Brain microvascular endothelial cell (primary cell): ENCODE data around the gene ZBTB46.

Experiments
- DNase-seq: peaks from one replicate; pipeline ENCODE4 v3.0.0-alpha.2; 2020
- H3K27ac ChIP-seq: fragments of 250-450 bp; sonication (Bioruptor Pico); 2 replicates; pipeline ENCODE4 v1.5.1; 2020; ENCODE audit warnings: mild to moderate bottlenecking, moderate library complexity
- H3K27me3 ChIP-seq: fragments of 250-450 bp; sonication (Bioruptor Pico); replicated peaks from 2 replicates; pipeline ENCODE4 v1.5.1; 2020; ENCODE audit warnings: mild to moderate bottlenecking
- H3K36me3 ChIP-seq: fragments of 250-450 bp; sonication (Bioruptor Pico); replicated peaks from 2 replicates; pipeline ENCODE4 v1.5.1; 2020; ENCODE audit warnings: mild to moderate bottlenecking
- H3K4me3 ChIP-seq: 2 replicates; pipeline ENCODE4 v1.5.1; 2011; ENCODE audit warnings: low read depth, mild to moderate bottlenecking, control low read depth, low read length, moderate library complexity
- in situ Hi-C: cut with HindIII; loops from 2 replicates; pipeline ENCODE4 v1.10.0; 2017; ENCODE audit warnings: low sequenced_read_pairs, low pct_ligation_motif_present
- TF ChIP-seq, protein P1 (sequence below): IDR thresholded peaks from 2 replicates; pipeline ENCODE4 v1.5.1; 2011; ENCODE audit warnings: low read depth, mild to moderate bottlenecking, moderate library complexity, low read length, control low read depth, inconsistent platforms; ENCODE audit errors: missing control alignments

Gene ZBTB46

DNA sequence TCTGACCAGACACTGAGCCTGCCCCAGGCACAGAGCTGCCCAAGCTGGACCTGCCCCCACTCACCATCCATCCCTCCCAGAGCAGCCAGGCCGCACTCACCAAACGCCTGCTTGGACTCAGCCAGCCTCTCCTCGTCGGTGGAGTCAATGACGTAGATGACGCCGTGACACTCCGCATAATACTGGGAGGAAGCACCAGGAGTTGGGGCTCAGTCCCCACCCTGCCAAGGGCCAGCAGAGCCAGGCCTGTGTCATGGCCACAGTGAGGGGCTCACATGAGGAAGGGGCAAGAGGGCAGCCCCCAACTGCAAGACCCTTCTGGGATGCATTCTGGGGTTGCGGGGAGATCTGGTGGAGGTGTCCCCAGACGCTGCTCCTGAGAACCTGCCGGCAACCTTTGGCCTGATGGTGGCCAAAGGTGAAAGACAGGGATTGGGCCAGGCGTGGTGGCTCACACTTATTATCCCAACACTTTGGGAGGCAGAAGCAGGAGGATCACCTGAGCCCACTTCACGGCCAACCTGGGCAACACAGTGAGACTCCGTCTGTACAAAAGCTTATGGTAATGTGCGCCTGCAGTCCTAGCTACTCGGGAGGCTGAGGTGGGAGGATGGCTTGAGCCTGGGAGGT is 128.9 kb downstream of the ZBTB46 start:
- in situ Hi-C loops, result no loop called here
- Histone ChIP-seq H3K36me3 (peaks cover 26% of the 10 kb centered on the region), H3K27ac (no peak overlapping the region), H3K4me3 (no peak overlapping the region), H3K27me3 (no peaks in the 10 kb centered on the region)
- no peak for DNase-seq
- TF ChIP-seq, protein P1, sequence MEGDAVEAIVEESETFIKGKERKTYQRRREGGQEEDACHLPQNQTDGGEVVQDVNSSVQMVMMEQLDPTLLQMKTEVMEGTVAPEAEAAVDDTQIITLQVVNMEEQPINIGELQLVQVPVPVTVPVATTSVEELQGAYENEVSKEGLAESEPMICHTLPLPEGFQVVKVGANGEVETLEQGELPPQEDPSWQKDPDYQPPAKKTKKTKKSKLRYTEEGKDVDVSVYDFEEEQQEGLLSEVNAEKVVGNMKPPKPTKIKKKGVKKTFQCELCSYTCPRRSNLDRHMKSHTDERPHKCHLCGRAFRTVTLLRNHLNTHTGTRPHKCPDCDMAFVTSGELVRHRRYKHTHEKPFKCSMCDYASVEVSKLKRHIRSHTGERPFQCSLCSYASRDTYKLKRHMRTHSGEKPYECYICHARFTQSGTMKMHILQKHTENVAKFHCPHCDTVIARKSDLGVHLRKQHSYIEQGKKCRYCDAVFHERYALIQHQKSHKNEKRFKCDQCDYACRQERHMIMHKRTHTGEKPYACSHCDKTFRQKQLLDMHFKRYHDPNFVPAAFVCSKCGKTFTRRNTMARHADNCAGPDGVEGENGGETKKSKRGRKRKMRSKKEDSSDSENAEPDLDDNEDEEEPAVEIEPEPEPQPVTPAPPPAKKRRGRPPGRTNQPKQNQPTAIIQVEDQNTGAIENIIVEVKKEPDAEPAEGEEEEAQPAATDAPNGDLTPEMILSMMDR, result no peak

DNA sequence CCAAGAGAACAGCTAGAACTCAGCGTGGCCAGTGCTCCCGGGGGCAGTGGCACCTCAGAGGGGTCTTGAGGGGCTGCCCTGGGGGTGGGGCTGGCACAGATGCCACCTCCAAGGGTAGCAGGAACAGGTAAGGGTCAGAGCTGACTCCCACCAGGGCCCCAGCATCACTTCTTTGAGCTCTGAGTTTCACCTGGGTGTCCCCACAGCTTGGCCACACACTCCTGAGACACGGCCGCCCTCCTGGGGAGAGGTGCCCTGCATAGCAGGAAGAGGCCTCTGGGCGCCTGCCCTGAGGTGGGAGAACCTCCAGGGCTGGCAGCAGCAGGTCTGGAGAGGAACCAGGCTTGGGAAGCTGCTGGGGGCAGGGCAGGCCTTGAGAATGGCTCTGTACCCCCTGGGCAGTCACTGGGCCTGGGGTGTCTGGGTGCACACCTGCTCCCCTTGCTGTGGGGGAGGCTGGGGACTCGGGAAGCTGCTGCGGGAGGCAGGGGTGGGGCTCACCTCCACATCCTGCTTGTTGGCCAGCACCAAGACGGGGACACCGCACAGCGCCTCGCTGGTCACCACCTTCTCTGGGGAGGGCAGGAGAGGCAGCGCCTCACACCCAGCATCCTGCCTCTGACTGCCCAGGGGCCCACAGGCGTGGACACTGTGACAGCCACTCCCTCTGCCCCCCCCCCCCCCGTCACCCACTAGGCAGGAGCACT is 129.6 kb downstream of the ZBTB46 start:
- TF ChIP-seq, protein P1, result no peak
- H3K27me3 ChIP-seq, result no peaks in the 10 kb centered on the region
- no peak for DNase-seq
- no peak overlapping the region for H3K4me3 ChIP-seq
- no peak overlapping the region for H3K27ac ChIP-seq
- in situ Hi-C loops, result no loop called here
- peaks cover 26% of the 10 kb centered on the region for H3K36me3 ChIP-seq

DNA sequence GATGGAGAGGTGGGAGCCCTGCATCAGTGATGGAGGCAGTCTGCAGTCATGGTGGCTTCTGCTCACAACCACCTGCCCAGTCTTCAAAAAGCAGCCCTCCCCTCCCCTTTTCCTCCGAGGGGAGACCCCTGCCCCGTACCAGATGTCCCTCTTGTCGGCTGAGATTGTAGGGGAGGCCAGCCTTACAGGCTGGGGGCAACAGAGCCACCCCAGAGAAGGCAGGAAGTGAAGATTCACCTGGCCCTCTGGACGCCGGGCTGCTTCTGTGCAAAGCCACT is 130.1 kb downstream of the ZBTB46 start:
- H3K4me3 ChIP-seq, result no peak overlapping the region
- TF ChIP-seq, protein P1, result no peak
- peaks cover 21% of the 10 kb centered on the region for H3K36me3 ChIP-seq
- H3K27me3 ChIP-seq, result no peaks in the 10 kb centered on the region
- H3K27ac ChIP-seq, result no peak overlapping the region
- in situ Hi-C loops, result no loop called here
- DNase-seq, result no peak

DNA sequence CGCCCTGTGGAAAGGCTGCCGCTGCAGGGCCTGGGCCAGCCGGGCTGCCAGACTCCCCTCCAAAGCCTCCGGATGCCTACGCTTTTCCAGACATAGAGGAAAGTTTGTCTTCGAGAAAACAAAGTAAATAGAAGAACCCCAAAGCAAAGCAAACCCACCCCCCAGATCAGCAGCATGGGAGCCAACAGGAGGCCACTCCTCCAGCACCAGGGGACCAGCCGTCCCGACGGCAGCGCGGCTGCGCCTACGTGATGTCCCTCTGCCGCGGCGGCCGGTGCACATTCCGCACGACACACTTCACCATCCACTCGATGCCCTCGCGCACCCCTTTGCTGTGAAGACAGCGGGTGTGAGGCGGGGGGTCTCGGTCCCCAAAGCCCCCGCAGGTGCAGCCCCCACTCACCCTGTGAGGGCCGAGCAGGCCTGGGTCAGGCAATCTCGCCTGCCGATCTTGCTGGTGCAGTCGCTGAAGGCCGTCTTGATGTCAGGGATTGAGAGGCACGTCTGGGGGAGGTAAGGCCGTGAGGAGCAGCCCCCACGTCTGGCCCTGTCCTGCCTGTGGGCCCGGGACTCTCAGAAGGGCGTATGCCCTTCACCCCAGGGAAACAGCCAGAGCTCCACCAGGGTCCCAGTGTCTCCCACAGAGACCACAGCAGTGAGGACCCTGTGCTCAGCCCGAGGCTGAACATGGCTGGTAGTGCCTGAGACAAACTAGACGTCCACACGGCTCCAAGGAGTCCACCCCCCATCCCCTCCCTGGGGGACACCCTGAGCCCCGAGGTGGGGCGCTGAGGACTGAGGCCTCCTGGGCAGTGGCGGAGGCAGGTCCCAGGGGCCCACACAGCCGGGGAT is 130.6 kb downstream of the ZBTB46 start:
- TF ChIP-seq, protein P1, result no peak
- no peak overlapping the region for H3K4me3 ChIP-seq
- H3K36me3 ChIP-seq, result peaks cover 16% of the 10 kb centered on the region
- no peak for DNase-seq
- no peaks in the 10 kb centered on the region for H3K27me3 ChIP-seq
- in situ Hi-C loops, result no loop called here
- H3K27ac ChIP-seq, result peak overlapping the region; percentile 90

DNA sequence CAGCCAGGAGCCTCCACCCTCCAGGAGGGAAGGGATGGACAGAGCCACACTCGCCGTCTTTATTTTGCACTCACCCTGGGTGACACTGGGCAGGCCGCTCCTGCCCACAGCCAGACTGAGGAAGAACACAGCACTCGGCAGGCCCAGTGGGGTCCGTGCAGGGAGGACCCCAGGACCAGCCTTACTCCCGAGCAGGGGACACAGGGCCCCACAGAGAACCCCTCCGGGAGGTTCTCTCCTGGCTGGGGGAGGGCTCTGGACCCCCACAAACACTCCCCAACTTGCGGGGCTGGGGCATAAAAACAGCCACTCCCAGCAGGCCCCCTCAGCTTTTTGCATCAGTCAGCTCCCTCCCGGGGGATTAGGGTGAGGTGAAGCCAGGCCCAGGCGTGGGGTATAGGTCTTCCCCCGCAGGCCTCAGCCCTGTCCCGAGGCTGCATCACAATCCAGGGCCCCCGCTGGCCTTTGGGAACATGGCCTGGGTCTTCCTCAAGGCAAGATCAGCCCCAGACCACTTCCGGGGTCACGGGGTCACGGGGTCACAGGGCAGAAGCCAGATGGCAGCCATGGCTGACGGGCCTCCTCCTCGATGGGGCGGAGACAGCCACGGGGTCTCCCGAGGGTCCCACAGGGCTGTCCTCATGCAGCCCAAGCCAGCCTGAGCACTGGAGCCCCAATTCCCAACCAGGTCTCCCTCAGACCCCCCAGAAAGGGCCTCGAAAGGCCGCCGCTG is 131.4 kb downstream of the ZBTB46 start:
- no peak overlapping the region for H3K4me3 ChIP-seq
- H3K36me3 ChIP-seq, result peaks cover 8% of the 10 kb centered on the region
- H3K27ac ChIP-seq, result peak overlapping the region; percentile 90
- DNase-seq, result no peak
- in situ Hi-C loops, result loop anchor here (25.0 kb wide), 1 partner anchor 112 kb away; no protein-coding TSS in a partner anchor
- no peaks in the 10 kb centered on the region for H3K27me3 ChIP-seq
- TF ChIP-seq, protein P1, result no peak
